Ectodermal cell (in vitro differentiated cells): Measurements from ENCODE around the gene SPECC1L.

Experiments used
- H3K27ac ChIP-seq: 2 replicates; pipeline ENCODE4 v1.7.0; 2013; ENCODE audit warnings: mild to moderate bottlenecking, low read depth, low read length; ENCODE audit not compliant: insufficient read depth, poor library complexity, severe bottlenecking
- H3K27me3 ChIP-seq: 2 replicates; pipeline ENCODE4 v1.7.0; 2013; ENCODE audit warnings: mild to moderate bottlenecking, low read length; ENCODE audit not compliant: insufficient read depth, control insufficient read depth, poor library complexity, severe bottlenecking
- H3K36me3 ChIP-seq: one replicate; pipeline ENCODE4 v1.7.0; 2013; ENCODE audit warnings: low read length; ENCODE audit not compliant: control insufficient read depth, insufficient read depth
- H3K4me1 ChIP-seq: one replicate; pipeline ENCODE4 v1.7.0; 2013; ENCODE audit warnings: low read length; ENCODE audit not compliant: control insufficient read depth, insufficient read depth
- H3K4me3 ChIP-seq: 2 replicates; pipeline ENCODE4 v1.7.0; 2013; ENCODE audit warnings: low read depth, low read length, control low read depth; ENCODE audit not compliant: insufficient read depth
- H3K9me3 ChIP-seq: 2 replicates; pipeline ENCODE4 v1.7.0; 2013; ENCODE audit warnings: mild to moderate bottlenecking, low read length, moderate library complexity; ENCODE audit not compliant: control insufficient read depth
- WGBS, 2 experiments: methylation state at CpG; one replicate each; pipeline ENCODE4 v1.1.7; 2013; ENCODE audit warnings: missing lambda C conversion rate in 2 of 2; 5-methylcytosine and 5-hydroxymethylcytosine counted together

Gene SPECC1L

GRCh38 chr22:24357547-24357946 is 86.9 kb downstream of the SPECC1L start:
- H3K4me3 ChIP-seq: no peak overlapping the region
- no peaks in the 10 kb centered on the region for H3K9me3 ChIP-seq
- H3K27me3 ChIP-seq: no peaks in the 10 kb centered on the region
- H3K36me3 ChIP-seq: peaks cover 13% of the 10 kb centered on the region
- no peaks in the 10 kb centered on the region for H3K4me1 ChIP-seq
- no peak overlapping the region for H3K27ac ChIP-seq

GRCh38 chr22:24358105-24358836 is 87.6 kb downstream of the SPECC1L start:
- Histone ChIP-seq H3K9me3 (no peaks in the 10 kb centered on the region), H3K27me3 (no peaks in the 10 kb centered on the region), H3K27ac (no peak overlapping the region), H3K4me3 (no peak overlapping the region), H3K4me1 (no peaks in the 10 kb centered on the region), H3K36me3 (peaks cover 15% of the 10 kb centered on the region)
- 91 to 93% methylated on average over 8 of the region's 8 CpGs for WGBS, 2 experiments

GRCh38 chr22:24359452-24360120 is 89.0 kb downstream of the SPECC1L start:
- H3K27me3 ChIP-seq: no peaks in the 10 kb centered on the region
- H3K4me3 ChIP-seq: no peak overlapping the region
- H3K36me3 ChIP-seq: peaks cover 7% of the 10 kb centered on the region
- H3K4me1 ChIP-seq: no peaks in the 10 kb centered on the region
- no peak overlapping the region for H3K27ac ChIP-seq
- no peaks in the 10 kb centered on the region for H3K9me3 ChIP-seq
- 92 to 95% methylated on average over 5 of the region's 5 CpGs for WGBS, 2 experiments

GRCh38 chr22:24361976-24362646 is 91.5 kb downstream of the SPECC1L start:
- no peaks in the 10 kb centered on the region for H3K27me3 ChIP-seq
- no peaks in the 10 kb centered on the region for H3K9me3 ChIP-seq
- H3K27ac ChIP-seq: no peak overlapping the region
- H3K4me1 ChIP-seq: no peaks in the 10 kb centered on the region
- no peak overlapping the region for H3K4me3 ChIP-seq
- WGBS, 2 experiments: 92 to 94% methylated on average over 4 of the region's 4 CpGs
- peaks cover 7% of the 10 kb centered on the region for H3K36me3 ChIP-seq

- Histone ChIP-seq H3K4me1 (no peaks in the 10 kb centered on the region), H3K9me3 (no peaks in the 10 kb centered on the region), H3K27ac (no peak overlapping the region), H3K27me3 (no peaks in the 10 kb centered on the region), H3K36me3 (peaks cover 7% of the 10 kb centered on the region), H3K4me3 (no peak overlapping the region)
- 94% methylated on average over 3 of the region's 3 CpGs for WGBS, 2 experiments
Measured at GRCh38 chr22:24363243-24363642, 92.6 kb downstream of the SPECC1L start.

GRCh38 chr22:24366701-24367100 is 96.1 kb downstream of the SPECC1L start:
- WGBS, 2 experiments: 93% methylated on average over 7 to 8 of the region's 8 CpGs
- Histone ChIP-seq H3K27ac (no peak overlapping the region), H3K4me1 (no peaks in the 10 kb centered on the region), H3K4me3 (no peak overlapping the region), H3K36me3 (peaks cover 36% of the 10 kb centered on the region), H3K27me3 (no peaks in the 10 kb centered on the region), H3K9me3 (no peaks in the 10 kb centered on the region)

- H3K36me3 ChIP-seq: peaks cover 41% of the 10 kb centered on the region
- no peaks in the 10 kb centered on the region for H3K27me3 ChIP-seq
- H3K4me3 ChIP-seq: no peak overlapping the region
- WGBS, 2 experiments: 92 to 100% methylated on average over 3 of the region's 3 CpGs
- H3K9me3 ChIP-seq: no peaks in the 10 kb centered on the region
- no peak overlapping the region for H3K27ac ChIP-seq
- H3K4me1 ChIP-seq: no peaks in the 10 kb centered on the region
Measured at GRCh38 chr22:24367841-24368240, 97.2 kb downstream of the SPECC1L start.

GRCh38 chr22:24370401-24370800 is 99.8 kb downstream of the SPECC1L start:
- H3K4me1 ChIP-seq: no peaks in the 10 kb centered on the region
- H3K27me3 ChIP-seq: no peaks in the 10 kb centered on the region
- H3K9me3 ChIP-seq: no peaks in the 10 kb centered on the region
- 67 to 80% methylated on average over 1 of the region's 2 CpGs for WGBS, 2 experiments
- peaks cover 38% of the 10 kb centered on the region for H3K36me3 ChIP-seq
- no peak overlapping the region for H3K4me3 ChIP-seq
- H3K27ac ChIP-seq: no peak overlapping the region

- WGBS, 2 experiments: 87 to 94% methylated on average over 2 of the region's 2 CpGs
- Histone ChIP-seq H3K4me1 (no peaks in the 10 kb centered on the region), H3K36me3 (peaks cover 27% of the 10 kb centered on the region), H3K4me3 (no peak overlapping the region), H3K27me3 (no peaks in the 10 kb centered on the region), H3K27ac (no peak overlapping the region), H3K9me3 (no peaks in the 10 kb centered on the region)
Measured at GRCh38 chr22:24376002-24376401, 105.4 kb downstream of the SPECC1L start.

GRCh38 chr22:24376586-24376985 is 106.0 kb downstream of the SPECC1L start:
- H3K4me1 ChIP-seq: no peaks in the 10 kb centered on the region
- H3K9me3 ChIP-seq: no peaks in the 10 kb centered on the region
- H3K4me3 ChIP-seq: no peak overlapping the region
- peaks cover 21% of the 10 kb centered on the region for H3K36me3 ChIP-seq
- H3K27me3 ChIP-seq: no peaks in the 10 kb centered on the region
- no peak overlapping the region for H3K27ac ChIP-seq
- WGBS, 2 experiments: 95 to 100% methylated on average over 2 to 3 of the region's 3 CpGs
